IMR-90 (cell line): Measurements from ENCODE around the gene SIM1. TPM values are rescaled to one million over a fixed set of nuclear protein-coding genes. Genes with fewer than 3 reads are reported as not detected.

ENCODE experiments used
- ATAC-seq: fragments of 200-7000 bp; cut with Tn5 transposase; 2 replicates; pipeline ENCODE4 v1.9.1; 2020; ENCODE audit warnings: low read depth, mild to moderate bottlenecking, moderate library complexity
- BruUV-seq: library from RNA; stranded (reverse); fragments of 400-500 nt; replicated peaks from 2 replicates; lab custom pipeline; 2021; lab: Mats Ljungman, UMichigan
- CTCF ChIA-PET: fragments of 300-600 bp; formaldehyde crosslinking; extraction: SDS; loops from one replicate; lab custom pipeline; 2021; ENCODE audit warnings: antibody characterized with exemption; lab: Yijun Ruan, JAX
- POLR2A ChIA-PET: fragments of 300-600 bp; sonication (Branson Sonifier 250); formaldehyde crosslinking; loops from one replicate; lab custom pipeline; 2022; ENCODE audit warnings: antibody characterized with exemption; ENCODE audit not compliant: unreplicated experiment; lab: Charles Lee
- DNase-seq: peaks from one replicate; pipeline ENCODE4 v3.0.0; 2013
- H2AFZ ChIP-seq: replicated peaks from 2 replicates; pipeline ENCODE3; 2013; ENCODE audit warnings: low read length, mild to moderate bottlenecking; ENCODE audit not compliant: poor library complexity
- H2AK5ac ChIP-seq: 2 replicates; pipeline ENCODE4 v1.6.1; 2013; ENCODE audit warnings: low read depth, low read length, inconsistent platforms
- H2AK9ac ChIP-seq: replicated peaks from 2 replicates; pipeline ENCODE3; 2013; ENCODE audit warnings: mild to moderate bottlenecking, low read depth, low read length, moderate library complexity; ENCODE audit not compliant: poor library complexity
- H2BK120ac ChIP-seq: 2 replicates; pipeline ENCODE4 v1.6.1; 2013; ENCODE audit warnings: low read depth, low read length, inconsistent platforms
- H2BK15ac ChIP-seq: 3 replicates; pipeline ENCODE4 v1.6.1; 2013; ENCODE audit warnings: low read depth, low read length, inconsistent platforms
- H2BK20ac ChIP-seq: 2 replicates; pipeline ENCODE4 v1.6.1; 2013; ENCODE audit warnings: low read depth, mild to moderate bottlenecking, inconsistent platforms, low read length, moderate library complexity
- H2BK5ac ChIP-seq: 2 replicates; pipeline ENCODE4 v1.6.1; 2013; ENCODE audit warnings: mild to moderate bottlenecking, low read depth, low read length, inconsistent platforms; ENCODE audit not compliant: poor library complexity, severe bottlenecking
- H3K14ac ChIP-seq: replicated peaks from 2 replicates; pipeline ENCODE4 v1.6.1; 2013; ENCODE audit warnings: low read depth, low read length, inconsistent platforms
- H3K18ac ChIP-seq: 2 replicates; pipeline ENCODE4 v1.6.1; 2013; ENCODE audit warnings: low read depth, low read length, control low read depth
- H3K23ac ChIP-seq: 2 replicates; pipeline ENCODE4 v1.6.1; 2013; ENCODE audit warnings: low read depth, low read length, inconsistent platforms
- H3K27ac ChIP-seq: 2 replicates; pipeline ENCODE4 v1.5.1; 2013; ENCODE audit warnings: mild to moderate bottlenecking, control low read depth, low read length; ENCODE audit not compliant: insufficient read depth
- H3K27me3 ChIP-seq: 2 replicates; pipeline ENCODE4 v1.6.1; 2013; ENCODE audit warnings: low read length; ENCODE audit not compliant: control insufficient read depth, insufficient read depth
- H3K36me3 ChIP-seq: 2 replicates; pipeline ENCODE4 v1.6.1; 2013; ENCODE audit warnings: low read length, mixed read lengths; ENCODE audit not compliant: control insufficient read depth, insufficient read depth
- H3K4ac ChIP-seq: 2 replicates; pipeline ENCODE4 v1.6.1; 2013; ENCODE audit warnings: low read depth, low read length, inconsistent platforms
- H3K4me1 ChIP-seq: 2 replicates; pipeline ENCODE4 v1.6.1; 2013; ENCODE audit warnings: low read length, mixed read lengths; ENCODE audit not compliant: control insufficient read depth, insufficient read depth
- H3K4me2 ChIP-seq: 2 replicates; pipeline ENCODE4 v1.6.1; 2013; ENCODE audit warnings: low read depth, mild to moderate bottlenecking, control low read depth, low read length, moderate library complexity
- H3K4me3 ChIP-seq: 2 replicates; pipeline ENCODE4 v1.5.1; 2013; ENCODE audit warnings: low read depth, mild to moderate bottlenecking, control low read depth, low read length, moderate library complexity; ENCODE audit not compliant: insufficient read depth
- H3K56ac ChIP-seq: 2 replicates; pipeline ENCODE4 v1.6.1; 2013; ENCODE audit warnings: low read length, inconsistent platforms; ENCODE audit not compliant: insufficient read depth; ENCODE audit errors: extremely low read depth
- H3K79me1 ChIP-seq, 2 experiments: 2 replicates each; pipeline ENCODE4 v1.6.1; 2013; ENCODE audit warnings: low read length in 2 of 2, inconsistent platforms in 1 of 2, low read depth in 1 of 2
- H3K9ac ChIP-seq: 2 replicates; pipeline ENCODE4 v1.6.1; 2013; ENCODE audit warnings: low read depth, low read length, control low read depth
- H3K9me1 ChIP-seq: 2 replicates; pipeline ENCODE4 v1.6.1; 2013; ENCODE audit warnings: low read length, inconsistent platforms; ENCODE audit not compliant: insufficient read depth
- H3K9me3 ChIP-seq: 2 replicates; pipeline ENCODE4 v1.6.1; 2013; ENCODE audit warnings: low read length; ENCODE audit not compliant: control insufficient read depth, insufficient read depth
- H4K20me1 ChIP-seq: 2 replicates; pipeline ENCODE4 v1.6.1; 2013; ENCODE audit warnings: low read length, inconsistent platforms; ENCODE audit not compliant: insufficient read depth
- H4K5ac ChIP-seq: 2 replicates; pipeline ENCODE4 v1.6.1; 2013; ENCODE audit warnings: mild to moderate bottlenecking, low read depth, low read length, control low read depth
- H4K8ac ChIP-seq, 2 experiments: 2 replicates each; pipeline ENCODE4 v1.6.1; 2013; ENCODE audit warnings: low read depth in 2 of 2, low read length in 2 of 2, control low read depth in 1 of 2, inconsistent platforms in 1 of 2
- H4K91ac ChIP-seq: 2 replicates; pipeline ENCODE4 v1.6.1; 2013; ENCODE audit warnings: low read depth, low read length, inconsistent platforms; ENCODE audit not compliant: insufficient read depth
- dilution Hi-C: fragments of 300-500 bp; cut with HindIII; formaldehyde crosslinking; loops from one replicate; pipeline ENCODE4 v1.14.3; 2018; ENCODE audit warnings: low sequenced_read_pairs; ENCODE audit not compliant: unreplicated experiment
- in situ Hi-C: fragments of 300-500 bp; cut with MboI; formaldehyde crosslinking; loops from 3 replicates; pipeline ENCODE4 v1.14.3; 2019; ENCODE audit warnings: low sequenced_read_pairs, inconsistent platforms, mixed read lengths
- intact Hi-C: fragments of 100-400 bp; cut with micrococcal nuclease; formaldehyde crosslinking; loops from 2 replicates; pipeline ENCODE4 v1.10.0; 2022
- polyA plus RNA-seq, 3 experiments: library from polyadenylated mRNA; depleted of rRNA; stranded (reverse); fragments of >200 nt; gene quantifications; 2 replicates each; pipeline ENCODE4 v1.2.3, GENCODE V29; 2012; ENCODE audit warnings: low replicate concordance in 1 of 3
- total RNA-seq: library from RNA; depleted of rRNA; stranded (reverse); fragments of >200 nt; gene quantifications from 2 replicates; pipeline ENCODE4 v1.2.3, GENCODE V29; 2012
- TF ChIP-seq, protein P1 (sequence below): fragments of 150-350 bp; IDR thresholded peaks from 2 replicates; pipeline ENCODE4 v1.6.1; 2016; ENCODE audit warnings: low read depth, mild to moderate bottlenecking, low read length, moderate library complexity, borderline replicate concordance

Gene SIM1
- total and polyA plus RNA-seq, 2 of the 4 experiments (the other 2 are of a cell fraction) = not detected

DNA sequence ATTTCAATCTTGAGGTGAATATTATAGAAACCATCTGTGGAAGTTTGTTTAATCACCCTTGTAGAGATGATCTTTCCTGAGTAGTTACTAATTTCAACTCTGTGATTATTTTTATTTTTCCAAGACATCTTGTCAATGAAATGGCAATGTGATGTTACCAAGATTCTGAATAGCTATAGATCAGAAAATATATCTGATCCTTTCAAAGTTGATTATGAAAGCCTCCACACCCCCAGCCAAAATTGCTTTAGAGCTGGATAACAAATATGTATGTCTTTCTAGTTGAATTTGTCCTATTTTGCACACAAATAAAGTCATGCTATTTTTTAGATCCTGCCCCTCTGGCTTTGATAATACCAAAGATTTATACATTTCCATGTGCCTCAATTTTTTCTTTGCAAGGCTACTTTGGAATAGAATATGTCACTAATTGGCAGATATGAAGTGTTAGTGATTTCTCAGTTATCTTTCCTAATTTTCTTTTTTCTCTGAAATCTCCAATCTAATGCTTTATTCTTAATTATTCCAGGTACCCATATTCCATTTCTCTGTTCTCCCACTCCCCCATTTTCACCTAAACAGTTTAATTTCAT lies 5.0 kb downstream of the SIM1 start:
- intact Hi-C loops = no loop called here
- in situ Hi-C loops = loop anchor here (25.0 kb wide), 1 partner anchor 872 kb away; no protein-coding TSS in a partner anchor
- Histone ChIP-seq H2BK15ac (no peak overlapping the region), H2AK5ac (no peak overlapping the region), H3K9me3 (peaks cover 54% of the 10 kb centered on the region), H2AK9ac (no peak overlapping the region), H2BK5ac (no peak overlapping the region), H3K36me3 (no peaks in the 10 kb centered on the region), H3K4me3 (no peak overlapping the region), H3K27ac (no peak overlapping the region), H2BK120ac (no peak overlapping the region), H4K5ac (no peak overlapping the region), H3K4me1 (peaks cover 2% of the 10 kb centered on the region; the same call in 1 of the 2 replicates), H2BK20ac (no peak overlapping the region), H3K79me1 (no peaks in the 10 kb centered on the region), H2AFZ (no peak overlapping the region), H4K8ac (no peak overlapping the region), H3K18ac (no peak overlapping the region), H3K9ac (no peak overlapping the region), H3K23ac (no peak overlapping the region), H3K27me3 (peaks cover 94% of the 10 kb centered on the region), H3K14ac (no peak overlapping the region), H3K56ac (no peak overlapping the region), H4K91ac (no peak overlapping the region), H4K20me1 (peaks cover 31% of the 10 kb centered on the region; the same call in 1 of the 2 replicates), H3K4ac (no peak overlapping the region), H3K9me1 (no peaks in the 10 kb centered on the region), H3K4me2 (no peak overlapping the region)
- DNase-seq (no peak), ATAC-seq (no peak)
- BruUV-seq = no TSS peak
- dilution Hi-C loops = loop anchor here (25.0 kb wide), 1 partner anchor 347 kb away; no protein-coding TSS in a partner anchor
- ChIA-PET POLR2A (no interaction called here), CTCF (interaction anchor here (0.6 to 1.6 kb wide), 7 partner anchors 11 to 352 kb away, joined by 3 to 9 read pairs (median 4); no protein-coding TSS in a partner anchor)
- TF ChIP-seq, protein P1, sequence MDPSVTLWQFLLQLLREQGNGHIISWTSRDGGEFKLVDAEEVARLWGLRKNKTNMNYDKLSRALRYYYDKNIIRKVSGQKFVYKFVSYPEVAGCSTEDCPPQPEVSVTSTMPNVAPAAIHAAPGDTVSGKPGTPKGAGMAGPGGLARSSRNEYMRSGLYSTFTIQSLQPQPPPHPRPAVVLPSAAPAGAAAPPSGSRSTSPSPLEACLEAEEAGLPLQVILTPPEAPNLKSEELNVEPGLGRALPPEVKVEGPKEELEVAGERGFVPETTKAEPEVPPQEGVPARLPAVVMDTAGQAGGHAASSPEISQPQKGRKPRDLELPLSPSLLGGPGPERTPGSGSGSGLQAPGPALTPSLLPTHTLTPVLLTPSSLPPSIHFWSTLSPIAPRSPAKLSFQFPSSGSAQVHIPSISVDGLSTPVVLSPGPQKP = no peak
